A549 (cell line): ENCODE measurements around the gene ERGIC1. TPM values are rescaled to one million over a fixed set of nuclear protein-coding genes. Genes with fewer than 3 reads are reported as not detected.
"Not testable (repeated sequence)": the region's sequence is repeated elsewhere in the genome, so short reads cannot be mapped to it uniquely, and the experiment has no call there.

ENCODE experiments used
- ATAC-seq, 2 experiments: fragments of 200-7000 bp in 1 of 2; fragments of >200 bp in 1 of 2; cut with Nextera tagmentation in 1 of 2; cut with Tn5 transposase in 1 of 2; 3 replicates each; pipeline versions ENCODE4 v1.8.0 to v1.9.1; 2018 to 2020; ENCODE audit warnings: mild to moderate bottlenecking in 1 of 2, moderate library complexity in 1 of 2
- CTCF ChIA-PET: fragments of 300-600 bp; sonication (Branson Sonifier 250); formaldehyde crosslinking; extraction: SDS; loops from one replicate; lab custom pipeline; 2021; ENCODE audit warnings: antibody characterized with exemption, inconsistent platforms; lab: Yijun Ruan, JAX
- POLR2A ChIA-PET: fragments of 350-600 bp; formaldehyde crosslinking; extraction: SDS; loops from one replicate; lab custom pipeline; 2021; ENCODE audit warnings: antibody characterized with exemption, inconsistent platforms; lab: Yijun Ruan, JAX
- DNase-seq, 2 experiments: peaks; one replicate each; pipeline versions ENCODE4 v3.0.0 to v3.0.0-alpha.2; 2011 to 2016; ENCODE audit warnings: low read depth in 1 of 2, low spot score in 1 of 2
- FAIRE-seq: peaks from 2 replicates; lab custom pipeline; 2011; peaks lifted over from hg19 to GRCh38; lab: Jason Lieb, UNC
- H3K27ac ChIP-seq, 2 experiments: fragments of >200 bp; sonication (Bioruptor Twin); formaldehyde crosslinking; 3 replicates each; pipeline ENCODE4 v1.5.1; 2016 to 2017
- H3K4me1 ChIP-seq: fragments of >200 bp; sonication (Bioruptor Twin); formaldehyde crosslinking; 3 replicates; pipeline ENCODE4 v1.6.1; 2016
- H3K4me2 ChIP-seq: fragments of >200 bp; sonication (Bioruptor Twin); formaldehyde crosslinking; 3 replicates; pipeline ENCODE4 v1.6.1; 2016
- H3K4me3 ChIP-seq: fragments of >200 bp; sonication (Bioruptor Twin); formaldehyde crosslinking; 3 replicates; pipeline ENCODE4 v1.5.1; 2016
- H3K9me3 ChIP-seq: fragments of >200 bp; sonication (Bioruptor Twin); formaldehyde crosslinking; 3 replicates; pipeline ENCODE4 v1.6.1; 2016
- ATOH8 ChIP-seq: fragments of 250-450 bp; sonication (Bioruptor Pico); IDR thresholded peaks from 2 replicates; pipeline ENCODE4 v1.5.0; 2020; ENCODE audit warnings: low read depth, mild to moderate bottlenecking, moderate library complexity
- CBX2 ChIP-seq: fragments of 200-600 bp; sonication (generic); IDR thresholded peaks from 2 replicates; pipeline ENCODE4 v1.6.1; 2016; ENCODE audit warnings: low read depth, mild to moderate bottlenecking, borderline replicate concordance
- CEBPB ChIP-seq, 2 experiments: fragments of >200 bp in 1 of 2; sonication (Bioruptor Twin) in 1 of 2; formaldehyde crosslinking in 1 of 2; IDR thresholded peaks; 2 replicates each; pipeline ENCODE4 v1.6.1; 2012 to 2016
- FOSB ChIP-seq: fragments of 250-450 bp; sonication (Bioruptor Pico); IDR thresholded peaks from 2 replicates; pipeline ENCODE4 v1.5.0; 2020; ENCODE audit warnings: mild to moderate bottlenecking, moderate library complexity
- FOSL2 ChIP-seq, 2 experiments: fragments of 450-650 bp in 1 of 2; fragments of >200 bp in 1 of 2; sonication (Bioruptor Twin) in 1 of 2; formaldehyde crosslinking; IDR thresholded peaks; 2 replicates each; pipeline versions ENCODE4 v1.5.0 to v1.6.1; 2016 to 2020; ENCODE audit warnings: mild to moderate bottlenecking in 1 of 2, moderate library complexity in 1 of 2
- GATA3 ChIP-seq: IDR thresholded peaks from 2 replicates; pipeline ENCODE4 v1.6.1; 2012; ENCODE audit warnings: borderline replicate concordance
- HES2 ChIP-seq: fragments of >200 bp; sonication (Bioruptor Twin); formaldehyde crosslinking; IDR thresholded peaks from 2 replicates; pipeline ENCODE4 v1.6.1; 2016
- HEYL ChIP-seq: fragments of 250-450 bp; sonication (Bioruptor Pico); IDR thresholded peaks from 2 replicates; pipeline ENCODE4 v1.8.0; 2021; ENCODE audit warnings: mild to moderate bottlenecking, moderate library complexity
- HOXB13 ChIP-seq: fragments of 250-450 bp; sonication (Bioruptor Pico); IDR thresholded peaks from 2 replicates; pipeline ENCODE4 v1.5.0; 2020; ENCODE audit warnings: low read depth, mild to moderate bottlenecking, moderate library complexity
- HOXB5 ChIP-seq: fragments of 250-450 bp; sonication (Bioruptor Pico); IDR thresholded peaks from 2 replicates; pipeline ENCODE4 v1.5.0; 2020; ENCODE audit warnings: mild to moderate bottlenecking, moderate library complexity
- MAX ChIP-seq: IDR thresholded peaks from 2 replicates; pipeline ENCODE4 v1.6.1; 2012
- NFE2L2 ChIP-seq: fragments of 150-350 bp; conservative IDR thresholded peaks from 2 replicates; pipeline ENCODE4 v1.6.1; 2014; ENCODE audit warnings: low read length
- POLR2AphosphoS2 ChIP-seq: conservative IDR thresholded peaks from 2 replicates; pipeline ENCODE4 v1.6.1; 2012; ENCODE audit warnings: low read length, improper control_type of control experiment, inconsistent platforms
- RCOR1 ChIP-seq: fragments of 150-350 bp; IDR thresholded peaks from 2 replicates; pipeline ENCODE4 v1.6.1; 2014; ENCODE audit warnings: antibody characterized with exemption, low read length, low read depth
- WGBS: methylation state at CpG from one replicate; pipeline ENCODE4 v1.1.6; 2017; ENCODE audit errors: missing lambda C conversion rate; 5-methylcytosine and 5-hydroxymethylcytosine counted together
- polyA plus RNA-seq, 4 experiments: library from polyadenylated mRNA; depleted of rRNA in 3 of 4; stranded (reverse); fragments of >200 nt; fragmentation: RNase III in 1 of 4; extraction: RNeasy Plus Mini Kit Qiagen cat#74134 plus additional on column Dnase treatment in 1 of 4; gene quantifications; 2 replicates in 3 of 4; 3 replicates in 1 of 4; pipeline ENCODE4 v1.2.3, GENCODE V29; 2011 to 2017
- TF ChIP-seq, protein P1 (sequence below): IDR thresholded peaks from 2 replicates; pipeline ENCODE4 v1.6.1; 2012

ERGIC1 gene
- polyA plus RNA-seq, 2 of the 4 experiments (the other 2 are of a cell fraction): 176 to 304 TPM

DNA sequence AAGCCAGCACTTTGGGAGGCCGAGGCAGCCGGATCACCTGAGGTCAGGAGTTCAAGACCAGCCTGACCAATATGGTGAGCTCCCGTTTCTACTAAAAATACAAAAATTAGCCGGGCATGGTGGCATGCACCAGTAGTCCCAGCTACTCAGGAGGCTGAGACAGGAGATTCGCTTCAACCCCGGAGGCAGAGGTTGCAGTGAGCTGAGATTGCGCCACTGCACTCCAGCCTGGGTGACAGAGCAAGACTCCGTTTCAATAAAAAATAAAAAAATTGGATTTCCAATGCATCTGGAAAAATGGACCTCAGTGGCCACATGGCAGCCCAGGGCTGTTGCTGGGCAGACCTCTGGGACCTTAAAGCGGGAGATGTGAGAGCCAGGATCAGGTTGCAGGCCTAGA, 17.2 kb downstream of the ERGIC1 start:
- 93% methylated on average over 9 of the region's 9 CpGs for WGBS
- CTCF ChIA-PET: interaction anchor here (0.6 to 2.0 kb wide), 6 partner anchors 9 to 590 kb away, joined by 3 to 7 read pairs (median 4); no protein-coding TSS in a partner anchor
- DNase-seq, POLR2A ChIA-PET, H3K4me3 ChIP-seq, FAIRE-seq, ATAC-seq, H3K4me2 ChIP-seq, H3K9me3 ChIP-seq: not testable (repeated sequence)
- peak overlapping the region; percentile 96 to 99; a peak in 5 of 6 replicates for H3K27ac ChIP-seq
- peak in 1 of 2 experiments; percentile 21; a peak in 1 of 4 replicates for TF ChIP-seq CEBPB (IDR thresholded peaks at IDR 0.05)
- peaks cover 95% of the 10 kb centered on the region for H3K4me1 ChIP-seq

- POLR2A ChIA-PET: no interaction called here
- FAIRE-seq: no peak
- no peak for ATAC-seq
- Histone ChIP-seq H3K27ac (peak overlapping the region; percentile 96 to 99), H3K9me3 (no peaks in the 10 kb centered on the region), H3K4me2 (peak overlapping the region; percentile 39; the same call in 2 of the 3 replicates), H3K4me1 (peaks cover 95% of the 10 kb centered on the region), H3K4me3 (no peak overlapping the region)
- 94% methylated on average over 18 of the region's 18 CpGs for WGBS
- DNase-seq: peak in 1 of 2 experiments; percentile 57
- no peak for TF ChIP-seq CBX2
- TF ChIP-seq POLR2AphosphoS2: no peak
- no peak for TF ChIP-seq RCOR1
- TF ChIP-seq HOXB13: 0 out of 2 replicates have a peak, but pooled peaks have one; percentile 17
- TF ChIP-seq HOXB5: peak; percentile 42; the same call in 1 of the 2 replicates
- no peak for TF ChIP-seq FOSB (CRISPR knock-in tag)
- no peak for TF ChIP-seq FOSL2 (IDR thresholded peaks at IDR 0.05)
- TF ChIP-seq FOSL2 (CRISPR knock-in tag; IDR thresholded peaks at IDR 0.05): peak; percentile 15; the same call in 1 of the 2 replicates
- TF ChIP-seq GATA3: no peak
- no peak for TF ChIP-seq HES2
- TF ChIP-seq, protein P1, sequence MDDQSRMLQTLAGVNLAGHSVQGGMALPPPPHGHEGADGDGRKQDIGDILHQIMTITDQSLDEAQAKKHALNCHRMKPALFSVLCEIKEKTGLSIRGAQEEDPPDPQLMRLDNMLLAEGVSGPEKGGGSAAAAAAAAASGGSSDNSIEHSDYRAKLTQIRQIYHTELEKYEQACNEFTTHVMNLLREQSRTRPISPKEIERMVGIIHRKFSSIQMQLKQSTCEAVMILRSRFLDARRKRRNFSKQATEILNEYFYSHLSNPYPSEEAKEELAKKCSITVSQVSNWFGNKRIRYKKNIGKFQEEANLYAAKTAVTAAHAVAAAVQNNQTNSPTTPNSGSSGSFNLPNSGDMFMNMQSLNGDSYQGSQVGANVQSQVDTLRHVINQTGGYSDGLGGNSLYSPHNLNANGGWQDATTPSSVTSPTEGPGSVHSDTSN: no peak
- 0 out of 2 replicates have a peak, but pooled peaks have one; percentile 12 for TF ChIP-seq MAX
- no peak for TF ChIP-seq NFE2L2
- TF ChIP-seq HEYL (CRISPR knock-in tag): 0 out of 2 replicates have a peak, but pooled peaks have one; percentile 8
- CTCF ChIA-PET: interaction anchor here (1.0 to 2.0 kb wide), 8 partner anchors 10 to 139 kb away, joined by 3 to 7 read pairs (median 4); no protein-coding TSS in a partner anchor
These were observed 18.7 kb downstream of the ERGIC1 start for GRCh38 chr5:172852490-172853354.

DNA sequence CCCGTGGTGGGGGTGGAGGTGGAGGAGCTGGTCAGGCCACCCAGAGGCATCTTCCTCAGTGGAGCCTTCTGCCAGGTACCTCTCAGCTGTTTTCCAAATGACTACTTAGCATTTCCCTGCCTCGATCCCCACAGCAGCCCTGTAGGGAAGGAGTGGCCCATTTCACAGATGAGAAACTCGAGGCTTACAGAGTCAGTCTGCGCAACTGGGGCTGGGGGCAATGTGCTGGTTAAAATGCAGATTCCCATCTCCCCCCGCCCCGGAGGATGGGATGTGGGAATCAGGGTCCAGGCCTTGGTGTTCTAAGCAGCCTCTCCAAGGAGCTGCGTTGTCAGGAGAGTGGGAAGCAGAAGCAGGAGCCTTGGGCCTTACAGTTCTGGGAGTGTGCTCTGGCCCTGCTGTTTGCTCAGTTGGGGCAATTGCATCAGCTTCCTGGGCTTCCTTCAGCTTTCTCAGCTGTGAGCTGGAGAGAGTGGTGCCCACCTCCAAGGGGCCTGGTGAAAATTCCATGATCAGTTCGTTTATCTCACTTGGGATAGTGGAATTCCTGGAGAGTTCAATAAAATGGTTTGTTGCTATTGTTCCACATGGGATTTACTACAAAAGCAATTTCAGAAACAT, 19.4 kb downstream of the ERGIC1 start:
- CTCF ChIA-PET: interaction anchor here (0.9 to 1.9 kb wide), 6 partner anchors 12 to 140 kb away, joined by 3 to 5 read pairs (median 4); no protein-coding TSS in a partner anchor
- FAIRE-seq: no peak

More for the DNA sequence above, 19.4 kb downstream of the ERGIC1 start:
- H3K4me2 ChIP-seq: peak overlapping the region; percentile 39
- H3K9me3 ChIP-seq: no peaks in the 10 kb centered on the region
- peak overlapping the region; percentile 96 to 99 for H3K27ac ChIP-seq
- POLR2A ChIA-PET: no interaction called here
- ATAC-seq (peak in 1 of 2 experiments; percentile 6; a peak in 1 of 6 replicates), DNase-seq (no peak)
- H3K4me3 ChIP-seq: no peak overlapping the region
- TF ChIP-seq GATA3 (no peak), CEBPB (IDR thresholded peaks at IDR 0.05) (0 out of 4 replicates have a peak, but pooled peaks of 1 of the 2 experiments have one; percentile 28), HOXB13 (no peak), ATOH8 (CRISPR knock-in tag) (peak; percentile 56; the same call in 1 of the 2 replicates), MAX (peak; percentile 25; the same call in 1 of the 2 replicates)
- TF ChIP-seq, all 56 proteins: peak for 3
- WGBS: 81% methylated on average over 8 of the region's 8 CpGs
- H3K4me1 ChIP-seq: peaks cover 95% of the 10 kb centered on the region
